HL-60 (cell line): ENCODE results near the gene GRID2.

ENCODE experiments used
- DNase-seq, 2 experiments: peaks; one replicate each; pipeline ENCODE4 v3.0.0-alpha.2; 2010 to 2020; ENCODE audit warnings: low read depth in 1 of 2, low spot score in 1 of 2
- H3K27ac ChIP-seq: fragments of 250-450 bp; sonication (Bioruptor Pico); replicated peaks from 2 replicates; pipeline ENCODE4 v1.5.1; 2020; ENCODE audit warnings: mild to moderate bottlenecking, moderate library complexity
- H3K27me3 ChIP-seq: fragments of 250-450 bp; sonication (Bioruptor Pico); 2 replicates; pipeline ENCODE4 v1.5.1; 2021; ENCODE audit warnings: mild to moderate bottlenecking, moderate library complexity; ENCODE audit not compliant: insufficient read depth, poor library complexity, severe bottlenecking
- H3K4me3 ChIP-seq: replicated peaks from 2 replicates; pipeline ENCODE4 v1.5.1; 2011; ENCODE audit warnings: mild to moderate bottlenecking, control low read depth, low read length; ENCODE audit not compliant: insufficient read depth
- GABPA ChIP-seq: IDR thresholded peaks from 2 replicates; pipeline ENCODE4 v1.6.1; 2012; ENCODE audit warnings: low read depth
- POLR2AphosphoS5 ChIP-seq: IDR thresholded peaks from 2 replicates; pipeline ENCODE4 v1.6.1; 2012; ENCODE audit warnings: low read depth
- SPI1 ChIP-seq: IDR thresholded peaks from 2 replicates; pipeline ENCODE4 v1.6.1; 2012; ENCODE audit warnings: low read depth, mild to moderate bottlenecking, borderline replicate concordance
- TF ChIP-seq, protein P1 (sequence below): IDR thresholded peaks from one replicate; pipeline ENCODE4 v1.5.1; 2011; ENCODE audit warnings: low read length, control low read depth, inconsistent platforms; ENCODE audit not compliant: insufficient read depth
- TF ChIP-seq, protein P2 (sequence below): IDR thresholded peaks from 2 replicates; pipeline ENCODE4 v1.6.1; 2012; ENCODE audit warnings: low read depth; ENCODE audit not compliant: insufficient replicate concordance

The GRID2 gene

DNA sequence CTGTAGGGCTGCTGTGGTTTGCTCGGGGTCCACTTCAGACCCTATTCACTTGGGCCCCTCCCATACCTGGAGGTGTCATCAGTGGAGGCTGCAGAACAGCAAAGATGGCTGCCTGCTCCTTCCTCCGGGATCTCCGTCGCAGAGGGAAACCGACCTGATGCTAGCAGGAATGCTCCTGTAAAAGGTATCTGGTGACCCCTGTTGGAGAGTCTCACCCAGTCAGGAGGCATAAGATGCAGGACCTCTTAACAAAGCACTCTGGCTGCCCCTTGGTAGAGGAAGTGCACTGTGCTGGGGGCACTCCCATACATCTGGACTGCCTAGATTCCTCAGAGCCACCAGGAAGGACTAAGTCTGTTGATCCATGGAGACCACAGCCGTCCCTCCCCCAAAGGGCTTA, 296.9 kb downstream of the GRID2 start:
- Histone ChIP-seq H3K4me3 (no peak overlapping the region), H3K27ac (no peak overlapping the region), H3K27me3 (no peaks in the 10 kb centered on the region)
- TF ChIP-seq SPI1 (no peak), POLR2AphosphoS5 (no peak), GABPA (no peak)
- TF ChIP-seq, protein P1, sequence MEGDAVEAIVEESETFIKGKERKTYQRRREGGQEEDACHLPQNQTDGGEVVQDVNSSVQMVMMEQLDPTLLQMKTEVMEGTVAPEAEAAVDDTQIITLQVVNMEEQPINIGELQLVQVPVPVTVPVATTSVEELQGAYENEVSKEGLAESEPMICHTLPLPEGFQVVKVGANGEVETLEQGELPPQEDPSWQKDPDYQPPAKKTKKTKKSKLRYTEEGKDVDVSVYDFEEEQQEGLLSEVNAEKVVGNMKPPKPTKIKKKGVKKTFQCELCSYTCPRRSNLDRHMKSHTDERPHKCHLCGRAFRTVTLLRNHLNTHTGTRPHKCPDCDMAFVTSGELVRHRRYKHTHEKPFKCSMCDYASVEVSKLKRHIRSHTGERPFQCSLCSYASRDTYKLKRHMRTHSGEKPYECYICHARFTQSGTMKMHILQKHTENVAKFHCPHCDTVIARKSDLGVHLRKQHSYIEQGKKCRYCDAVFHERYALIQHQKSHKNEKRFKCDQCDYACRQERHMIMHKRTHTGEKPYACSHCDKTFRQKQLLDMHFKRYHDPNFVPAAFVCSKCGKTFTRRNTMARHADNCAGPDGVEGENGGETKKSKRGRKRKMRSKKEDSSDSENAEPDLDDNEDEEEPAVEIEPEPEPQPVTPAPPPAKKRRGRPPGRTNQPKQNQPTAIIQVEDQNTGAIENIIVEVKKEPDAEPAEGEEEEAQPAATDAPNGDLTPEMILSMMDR = no peak
- TF ChIP-seq, protein P2, sequence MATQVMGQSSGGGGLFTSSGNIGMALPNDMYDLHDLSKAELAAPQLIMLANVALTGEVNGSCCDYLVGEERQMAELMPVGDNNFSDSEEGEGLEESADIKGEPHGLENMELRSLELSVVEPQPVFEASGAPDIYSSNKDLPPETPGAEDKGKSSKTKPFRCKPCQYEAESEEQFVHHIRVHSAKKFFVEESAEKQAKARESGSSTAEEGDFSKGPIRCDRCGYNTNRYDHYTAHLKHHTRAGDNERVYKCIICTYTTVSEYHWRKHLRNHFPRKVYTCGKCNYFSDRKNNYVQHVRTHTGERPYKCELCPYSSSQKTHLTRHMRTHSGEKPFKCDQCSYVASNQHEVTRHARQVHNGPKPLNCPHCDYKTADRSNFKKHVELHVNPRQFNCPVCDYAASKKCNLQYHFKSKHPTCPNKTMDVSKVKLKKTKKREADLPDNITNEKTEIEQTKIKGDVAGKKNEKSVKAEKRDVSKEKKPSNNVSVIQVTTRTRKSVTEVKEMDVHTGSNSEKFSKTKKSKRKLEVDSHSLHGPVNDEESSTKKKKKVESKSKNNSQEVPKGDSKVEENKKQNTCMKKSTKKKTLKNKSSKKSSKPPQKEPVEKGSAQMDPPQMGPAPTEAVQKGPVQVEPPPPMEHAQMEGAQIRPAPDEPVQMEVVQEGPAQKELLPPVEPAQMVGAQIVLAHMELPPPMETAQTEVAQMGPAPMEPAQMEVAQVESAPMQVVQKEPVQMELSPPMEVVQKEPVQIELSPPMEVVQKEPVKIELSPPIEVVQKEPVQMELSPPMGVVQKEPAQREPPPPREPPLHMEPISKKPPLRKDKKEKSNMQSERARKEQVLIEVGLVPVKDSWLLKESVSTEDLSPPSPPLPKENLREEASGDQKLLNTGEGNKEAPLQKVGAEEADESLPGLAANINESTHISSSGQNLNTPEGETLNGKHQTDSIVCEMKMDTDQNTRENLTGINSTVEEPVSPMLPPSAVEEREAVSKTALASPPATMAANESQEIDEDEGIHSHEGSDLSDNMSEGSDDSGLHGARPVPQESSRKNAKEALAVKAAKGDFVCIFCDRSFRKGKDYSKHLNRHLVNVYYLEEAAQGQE = no peak
- no peak for DNase-seq

DNA sequence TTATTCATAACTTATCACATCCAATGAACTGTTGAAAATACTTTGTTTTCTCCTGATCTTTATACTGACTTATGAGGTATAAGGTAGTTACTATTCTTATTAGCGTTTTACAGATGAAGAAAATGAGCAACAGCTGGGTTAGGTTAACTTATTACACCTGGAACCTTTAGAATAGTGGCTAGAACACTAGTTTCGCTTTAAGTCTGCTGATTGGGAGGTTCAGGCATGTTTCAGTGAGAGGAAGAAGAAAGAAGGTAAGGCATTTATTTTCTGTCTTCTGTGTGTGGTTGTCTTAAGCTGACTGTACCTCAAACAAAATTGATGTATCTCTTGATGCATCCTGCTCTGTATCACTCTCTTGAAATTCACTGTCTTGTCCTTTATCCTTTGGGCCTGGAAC, 302.5 kb downstream of the GRID2 start:
- H3K4me3 ChIP-seq = no peak overlapping the region
- no peak for DNase-seq
- H3K27me3 ChIP-seq = no peaks in the 10 kb centered on the region
- H3K27ac ChIP-seq = no peak overlapping the region
- TF ChIP-seq SPI1 = no peak
- no peak for TF ChIP-seq GABPA
- TF ChIP-seq, protein P1 = no peak
- no peak for TF ChIP-seq POLR2AphosphoS5
- TF ChIP-seq, protein P2 = no peak

DNA sequence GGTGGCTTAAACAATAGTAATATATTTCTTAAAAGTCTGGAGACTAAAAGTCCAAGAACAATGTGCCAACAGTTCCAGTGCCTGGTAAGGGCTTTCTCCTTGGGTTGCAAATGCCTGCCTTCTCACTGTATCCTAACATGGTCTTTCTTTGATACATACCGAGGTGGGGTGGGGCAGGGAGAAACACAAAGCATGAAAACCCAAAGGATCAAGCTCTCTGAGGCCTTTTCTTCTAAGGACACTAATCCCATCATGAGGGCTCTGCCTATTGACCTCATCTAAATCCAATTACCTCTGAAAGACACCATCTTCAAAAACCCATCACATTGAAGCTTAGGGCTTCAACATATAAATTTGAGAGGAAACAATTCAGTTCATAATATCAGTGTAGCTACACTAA, 311.3 kb downstream of the GRID2 start:
- H3K27me3 ChIP-seq = no peaks in the 10 kb centered on the region
- no peak for DNase-seq
- no peak overlapping the region for H3K27ac ChIP-seq
- no peak overlapping the region for H3K4me3 ChIP-seq
- TF ChIP-seq SPI1 = no peak
- no peak for TF ChIP-seq POLR2AphosphoS5
- TF ChIP-seq, protein P1 = no peak
- TF ChIP-seq GABPA = no peak
- TF ChIP-seq, protein P2 = no peak
